H1 (cell line): Measurements from ENCODE around the gene COBLL1. TPM values are rescaled to one million over a fixed set of nuclear protein-coding genes. Genes with fewer than 3 reads are reported as not detected.

Source experiments
- CTCF ChIA-PET: fragments of 300-600 bp; sonication (Branson Sonifier 250); formaldehyde crosslinking; loops from one replicate; lab custom pipeline; 2021; ENCODE audit not compliant: partially characterized antibody; lab: Charles Lee
- POLR2A ChIA-PET: fragments of 300-600 bp; sonication (Branson Sonifier 250); formaldehyde crosslinking; loops from one replicate; lab custom pipeline; 2021; ENCODE audit warnings: inconsistent platforms; ENCODE audit not compliant: partially characterized antibody; lab: Charles Lee
- DNase-seq, 2 experiments: peaks; one replicate each; pipeline versions ENCODE4 v3.0.0 to v3.0.0-alpha.2; 2010 to 2022; ENCODE audit warnings: low spot score in 2 of 2, low read depth in 1 of 2, mixed read lengths in 1 of 2
- FAIRE-seq: peaks from 2 replicates; lab custom pipeline; 2011; peaks lifted over from hg19 to GRCh38; lab: Jason Lieb, UNC
- H2AFZ ChIP-seq: 2 replicates; pipeline ENCODE4 v1.8.1; 2012; ENCODE audit warnings: low read length, inconsistent platforms
- H2AK5ac ChIP-seq: 2 replicates; pipeline ENCODE4 v1.6.1; 2013; ENCODE audit warnings: low read depth, low read length
- H2BK120ac ChIP-seq: replicated peaks from 2 replicates; pipeline ENCODE3; 2013; ENCODE audit warnings: low read depth, low read length, inconsistent platforms
- H2BK12ac ChIP-seq: 2 replicates; pipeline ENCODE4 v1.6.1; 2013; ENCODE audit warnings: low read depth, low read length
- H2BK15ac ChIP-seq: 2 replicates; pipeline ENCODE4 v1.6.1; 2013; ENCODE audit warnings: low read length
- H2BK20ac ChIP-seq: 2 replicates; pipeline ENCODE4 v1.6.1; 2013; ENCODE audit warnings: low read length
- H2BK5ac ChIP-seq: 2 replicates; pipeline ENCODE4 v1.6.1; 2013; ENCODE audit warnings: low read depth, low read length
- H3K14ac ChIP-seq: 2 replicates; pipeline ENCODE4 v1.6.1; 2013; ENCODE audit warnings: inconsistent platforms; ENCODE audit not compliant: insufficient read length
- H3K18ac ChIP-seq: 2 replicates; pipeline ENCODE4 v1.6.1; 2013; ENCODE audit warnings: low read length; ENCODE audit errors: extremely low read depth
- H3K23ac ChIP-seq: 2 replicates; pipeline ENCODE4 v1.6.1; 2013; ENCODE audit warnings: inconsistent platforms; ENCODE audit not compliant: insufficient read length
- H3K23me2 ChIP-seq: 2 replicates; pipeline ENCODE4 v1.6.1; 2013; ENCODE audit warnings: low read depth, low read length
- H3K27ac ChIP-seq: 2 replicates; pipeline ENCODE4 v1.6.1; 2011; ENCODE audit warnings: low read depth, low read length, inconsistent platforms
- H3K27me3 ChIP-seq, 4 experiments: replicated peaks in 1 of 4; 1 replicate in 1 of 4; 2 replicates in 3 of 4; pipeline versions ENCODE4 v1.6.1 to v1.8.1; 2011 to 2013; ENCODE audit warnings: low read length in 3 of 4, mild to moderate bottlenecking in 3 of 4, inconsistent platforms in 2 of 4, mixed read lengths in 2 of 4, moderate library complexity in 1 of 4; ENCODE audit not compliant: control insufficient read depth in 3 of 4, insufficient read depth in 3 of 4; ENCODE audit errors: extremely low read depth in 1 of 4
- H3K36me3 ChIP-seq, 4 experiments: 2 replicates each; pipeline versions ENCODE4 v1.6.1 to v1.8.1; 2011 to 2013; ENCODE audit warnings: mild to moderate bottlenecking in 4 of 4, low read length in 3 of 4, moderate library complexity in 2 of 4, control low read depth in 1 of 4, inconsistent platforms in 1 of 4; ENCODE audit not compliant: insufficient read depth in 4 of 4, control insufficient read depth in 2 of 4
- H3K4ac ChIP-seq: replicated peaks from 2 replicates; pipeline ENCODE3; 2013; ENCODE audit warnings: low read length, low read depth, mixed read lengths, inconsistent platforms; ENCODE audit not compliant: insufficient read length
- H3K4me1 ChIP-seq, 4 experiments: replicated peaks in 1 of 4; 1 replicate in 1 of 4; 2 replicates in 3 of 4; pipeline versions ENCODE4 v1.6.1 to v1.8.1; 2011 to 2013; ENCODE audit warnings: low read length in 3 of 4, inconsistent platforms in 2 of 4, mixed read lengths in 1 of 4; ENCODE audit not compliant: insufficient read depth in 4 of 4, control insufficient read depth in 3 of 4
- H3K4me2 ChIP-seq, 2 experiments: 2 replicates each; pipeline versions ENCODE4 v1.6.1 to v1.8.1; 2011 to 2013; ENCODE audit warnings: low read depth in 2 of 2, low read length in 2 of 2, control low read depth in 1 of 2, inconsistent platforms in 1 of 2, mild to moderate bottlenecking in 1 of 2; ENCODE audit not compliant: insufficient read depth in 1 of 2
- H3K4me3 ChIP-seq, 4 experiments: fragments of 200-600, 300-600 bp in 1 of 4; sonication (generic), shearing (Covaris generic), sonication (Bioruptor Twin) in 1 of 4; 2 replicates each; pipeline versions ENCODE4 v1.5.1 to v1.8.1; 2011 to 2016; ENCODE audit warnings: low read length in 4 of 4, low read depth in 3 of 4, control low read depth in 2 of 4, inconsistent platforms in 2 of 4, mild to moderate bottlenecking in 2 of 4, mixed read lengths in 1 of 4, moderate library complexity in 1 of 4; ENCODE audit not compliant: insufficient read depth in 2 of 4; ENCODE audit errors: extremely low read depth in 1 of 4
- H3K56ac ChIP-seq: replicated peaks from 2 replicates; pipeline ENCODE3; 2013; ENCODE audit warnings: low read depth, mild to moderate bottlenecking, mixed read lengths, low read length, inconsistent platforms; ENCODE audit not compliant: insufficient read length
- H3K79me1 ChIP-seq: 2 replicates; pipeline ENCODE4 v1.6.1; 2013; ENCODE audit warnings: low read depth, low read length, control low read depth
- H3K79me2 ChIP-seq, 2 experiments: 2 replicates each; pipeline versions ENCODE4 v1.6.1 to v1.8.1; 2012 to 2013; ENCODE audit warnings: low read length in 2 of 2, mild to moderate bottlenecking in 2 of 2, inconsistent platforms in 1 of 2; ENCODE audit not compliant: insufficient read depth in 2 of 2, control insufficient read depth in 1 of 2
- H3K9ac ChIP-seq, 4 experiments: replicated peaks in 1 of 4; 1 replicate in 1 of 4; 2 replicates in 3 of 4; pipeline versions ENCODE4 v1.6.1 to v1.8.1; 2011 to 2013; ENCODE audit warnings: low read depth in 3 of 4, low read length in 3 of 4, control low read depth in 2 of 4, mild to moderate bottlenecking in 2 of 4, moderate library complexity in 2 of 4, inconsistent platforms in 1 of 4; ENCODE audit errors: extremely low read depth in 1 of 4
- H3K9me3 ChIP-seq, 2 experiments: 2 replicates each; pipeline versions ENCODE4 v1.6.1 to v1.8.1; 2012 to 2013; ENCODE audit warnings: mild to moderate bottlenecking in 2 of 2, moderate library complexity in 2 of 2, control low read depth in 1 of 2, inconsistent platforms in 1 of 2, low read depth in 1 of 2, low read length in 1 of 2, mixed read lengths in 1 of 2; ENCODE audit not compliant: insufficient read depth in 2 of 2
- H4K20me1 ChIP-seq, 2 experiments: replicated peaks in 1 of 2; 2 replicates each; pipeline versions ENCODE3 to v1.8.1; 2011 to 2013; ENCODE audit warnings: inconsistent platforms in 2 of 2, low read length in 2 of 2, mild to moderate bottlenecking in 1 of 2; ENCODE audit not compliant: insufficient read depth in 2 of 2, control insufficient read depth in 1 of 2
- H4K5ac ChIP-seq: 2 replicates; pipeline ENCODE4 v1.6.1; 2013; ENCODE audit warnings: low read length, low read depth, mixed read lengths, inconsistent platforms; ENCODE audit not compliant: insufficient read length
- H4K8ac ChIP-seq: 2 replicates; pipeline ENCODE4 v1.8.0; 2013; ENCODE audit warnings: mild to moderate bottlenecking, moderate library complexity, low read length, inconsistent platforms; ENCODE audit not compliant: insufficient read depth; ENCODE audit errors: extremely low read depth
- H4K91ac ChIP-seq: replicated peaks from 2 replicates; pipeline ENCODE3; 2013; ENCODE audit warnings: low read length, mixed read lengths, inconsistent platforms; ENCODE audit not compliant: insufficient read length
- CBX8 ChIP-seq: fragments of 300-800, 300-1000 bp; sonication (generic); IDR thresholded peaks from 2 replicates; pipeline ENCODE4 v1.7.1; 2016; ENCODE audit warnings: low read depth, low read length, borderline replicate concordance
- CHD1 ChIP-seq: IDR thresholded peaks from 2 replicates; pipeline ENCODE4 v1.6.1; 2012; ENCODE audit warnings: low read depth, low read length, improper control_type of control experiment
- KDM5A ChIP-seq: fragments of 200-600 bp; IDR thresholded peaks from 2 replicates; pipeline ENCODE4 v1.7.1; 2012; ENCODE audit warnings: mild to moderate bottlenecking, low read length, inconsistent platforms, mixed read lengths
- WGBS, 2 experiments: shearing (Covaris generic) in 1 of 2; methylation state at CpG; one replicate each; pipeline versions ENCODE4 v1.1.6 to v1.1.7; 2013 to 2015; ENCODE audit warnings: low lambda C conversion rate in 2 of 2, mixed read lengths in 2 of 2, inconsistent platforms in 1 of 2, low coverage in 1 of 2, missing lambda C conversion rate in 1 of 2; ENCODE audit not compliant: insufficient replicate concordance in 2 of 2, insufficient coverage in 1 of 2, insufficient read length in 1 of 2; ENCODE audit errors: extremely low coverage in 1 of 2, missing lambda C conversion rate in 1 of 2; 5-methylcytosine and 5-hydroxymethylcytosine counted together
- polyA plus RNA-seq, 7 experiments: library from polyadenylated mRNA; depleted of rRNA in 3 of 7; stranded (reverse) in 5 of 7; unstranded in 2 of 7; fragments of >200 nt in 5 of 7; fragments of 200-250 nt in 2 of 7; gene quantifications; 1 replicate in 5 of 7; 2 replicates in 1 of 7; 4 replicates in 1 of 7; pipeline versions ENCODE4 v1.2.1 to v1.2.3, GENCODE V29; 2011 to 2013; ENCODE audit warnings: missing spikeins in 2 of 7, mixed read lengths in 2 of 7
- total RNA-seq: library from RNA; stranded (reverse); fragmentation: NEBNext Ultra II Directional; extraction: Animal tissue kit (Norgen Biotek cat#: 25700); gene quantifications from 2 replicates; pipeline ENCODE4 v1.2.1, GENCODE V29; 2021

COBLL1 gene
- total and polyA plus RNA-seq, 2 of the 8 experiments (the other 6 are each of a cell fraction or from before 2014, with no cell fraction given) = 2.2 to 6.2 TPM

DNA sequence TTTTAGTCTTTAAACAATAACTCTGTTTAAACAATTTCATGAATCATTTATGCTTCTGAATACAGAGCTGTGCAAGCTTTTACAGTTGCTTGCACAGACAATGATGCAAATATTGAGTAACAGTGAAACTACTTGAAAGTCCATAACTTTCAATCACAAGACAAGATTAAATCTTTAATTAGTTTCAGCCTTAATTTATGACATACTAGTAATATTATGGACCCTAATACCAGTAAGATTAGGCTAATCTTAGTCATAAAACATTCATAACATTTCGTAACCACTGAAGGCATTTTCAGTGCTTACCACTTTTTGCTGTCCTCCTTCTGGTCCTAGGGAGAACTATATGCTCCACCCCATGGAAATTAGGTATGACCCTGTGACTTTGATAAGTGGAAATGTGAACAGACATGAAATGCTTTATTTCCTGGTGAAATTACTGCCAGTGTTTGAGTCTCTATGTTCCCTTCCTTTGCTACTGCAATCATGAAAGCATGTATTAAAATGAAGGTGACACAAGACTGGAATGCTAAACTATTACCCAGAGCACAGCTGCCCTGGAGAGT lies 1.8 kb upstream of the COBLL1 start:
- H2BK20ac ChIP-seq = no peak overlapping the region
- ChIA-PET CTCF (interaction anchor here (1.3 to 2.4 kb wide), 4 partner anchors 9 to 71 kb away, joined by 3 to 11 read pairs (median 3); no protein-coding TSS in a partner anchor), POLR2A (no interaction called here)
- no peaks in the 10 kb centered on the region for H3K36me3 ChIP-seq
- no peak overlapping the region for H4K5ac ChIP-seq
- no peak overlapping the region for H2AK5ac ChIP-seq
- H3K14ac ChIP-seq = no peak overlapping the region
- 68% methylated on average over 1 of the region's 1 CpG; no CpG with 5 or more reads in 1 of the 2 experiments for WGBS, 2 experiments
- TF ChIP-seq CBX8 (no peak), CHD1 (no peak), KDM5A (no peak)
- H3K18ac ChIP-seq = no peak overlapping the region
- H2BK12ac ChIP-seq = no peak overlapping the region; the same call in 1 of the 2 replicates
- no peak overlapping the region for H2BK120ac ChIP-seq
- H3K4me3 ChIP-seq = no peak overlapping the region
- no peak overlapping the region; a peak in 1 of 4 replicates for H3K4me2 ChIP-seq
- H2BK15ac ChIP-seq = no peak overlapping the region
- no peak overlapping the region for H2BK5ac ChIP-seq
- FAIRE-seq (no peak), DNase-seq (no peak)
- no peak overlapping the region for H4K8ac ChIP-seq
- no peak overlapping the region for H2AFZ ChIP-seq
- no peaks in the 10 kb centered on the region for H3K79me1 ChIP-seq
- H4K20me1 ChIP-seq = peaks cover 0 to 3% of the 10 kb centered on the region in 2 experiments
- no peak overlapping the region for H3K56ac ChIP-seq
- H3K79me2 ChIP-seq = no peaks in the 10 kb centered on the region
- peaks cover 0 to 6% (median 0%) of the 10 kb centered on the region in 4 experiments; a peak in 1 of 7 replicates for H3K27me3 ChIP-seq
- no peak overlapping the region for H3K9ac ChIP-seq
- H3K23me2 ChIP-seq = peaks cover 10% of the 10 kb centered on the region; the same call in 1 of the 2 replicates
- peaks cover 0 to 3% (median 1%) of the 10 kb centered on the region in 4 experiments; a peak in 2 of 7 replicates for H3K4me1 ChIP-seq
- H3K27ac ChIP-seq = no peak overlapping the region
- H4K91ac ChIP-seq = no peak overlapping the region
- no peak overlapping the region for H3K23ac ChIP-seq
- no peaks in the 10 kb centered on the region for H3K9me3 ChIP-seq
- H3K4ac ChIP-seq = no peak overlapping the region
